Embryonic facial prominence (tissue), 1 donor: ENCODE measurements around the gene MYMX.

Experiments used
- DNase-seq: peaks from one replicate; pipeline ENCODE4 v3.0.0-alpha.2; 2016; ENCODE audit errors: extremely low spot score

The MYMX gene

DNA sequence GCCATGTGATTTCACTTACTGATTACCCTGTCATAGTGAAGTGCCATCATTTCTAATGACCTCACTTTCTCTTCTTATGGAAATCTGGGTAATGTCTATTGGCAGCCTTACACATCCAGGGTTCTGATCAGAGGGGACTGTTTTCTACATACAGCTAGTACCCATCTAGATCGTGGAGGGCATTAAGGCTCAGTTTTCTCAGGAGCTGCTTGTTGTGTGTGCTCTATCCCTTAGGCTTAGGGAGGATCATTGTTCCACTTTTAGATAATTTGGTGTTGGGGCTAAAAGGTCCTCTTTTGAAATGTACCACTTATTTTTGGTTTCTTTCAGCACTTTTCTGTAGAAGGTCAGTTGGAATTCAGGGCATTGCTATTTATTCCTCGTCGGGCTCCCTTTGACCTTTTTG is 34.0 kb downstream of the MYMX start:
- no peak for DNase-seq

GRCh38 chr6:44251576-44252524 is 35.1 kb downstream of the MYMX start:
- no peak for DNase-seq

- DNase-seq, result no peak
These were observed 36.8 kb downstream of the MYMX start for GRCh38 chr6:44253307-44254101.

- DNase-seq, result no peak
These were observed 37.7 kb downstream of the MYMX start for GRCh38 chr6:44254191-44255104.

GRCh38 chr6:44255105-44255808 is 38.5 kb downstream of the MYMX start:
- no peak for DNase-seq

DNA sequence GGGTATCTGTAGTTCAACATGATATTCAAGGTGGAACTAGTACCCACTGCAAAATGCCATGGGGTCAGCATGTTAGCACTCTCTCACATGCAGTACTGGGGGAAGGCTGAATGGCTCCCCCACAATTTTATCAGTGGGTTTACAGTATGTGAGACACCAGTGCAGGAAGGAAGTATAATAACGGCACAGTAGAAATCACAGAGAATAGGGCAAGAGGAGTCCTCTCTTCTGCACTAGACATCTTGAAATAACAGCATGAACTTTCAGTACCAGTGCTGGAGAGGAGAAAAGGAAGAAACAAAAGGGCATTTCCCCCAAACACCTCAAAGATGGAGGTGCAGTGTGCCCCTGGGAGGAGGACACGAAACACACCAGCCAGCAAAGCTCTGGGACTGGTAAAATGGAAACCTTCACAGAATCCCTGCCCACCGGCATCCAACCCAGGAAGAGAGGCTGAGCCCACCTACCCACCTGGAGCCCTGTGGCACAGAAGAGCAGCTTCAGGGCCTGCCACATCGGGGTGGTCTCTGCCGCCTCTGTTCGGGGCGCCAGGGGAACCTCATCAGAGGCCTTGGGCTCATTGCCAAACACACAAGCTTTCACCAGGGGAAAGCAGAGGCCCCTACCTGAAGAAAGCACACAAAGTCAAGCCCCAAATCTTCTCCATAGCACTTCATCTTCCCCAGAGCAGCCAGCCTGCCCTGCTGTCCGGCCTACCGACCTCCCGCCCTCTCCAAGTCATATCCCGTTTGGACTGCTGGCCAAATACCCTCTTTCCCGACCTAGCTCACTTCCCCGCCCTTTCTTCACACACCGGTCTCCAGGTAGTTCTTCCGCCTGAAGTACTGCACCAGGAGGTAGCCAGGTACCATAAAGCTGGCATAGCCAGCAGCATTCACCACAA is 39.4 kb downstream of the MYMX start:
- no peak for DNase-seq

DNA sequence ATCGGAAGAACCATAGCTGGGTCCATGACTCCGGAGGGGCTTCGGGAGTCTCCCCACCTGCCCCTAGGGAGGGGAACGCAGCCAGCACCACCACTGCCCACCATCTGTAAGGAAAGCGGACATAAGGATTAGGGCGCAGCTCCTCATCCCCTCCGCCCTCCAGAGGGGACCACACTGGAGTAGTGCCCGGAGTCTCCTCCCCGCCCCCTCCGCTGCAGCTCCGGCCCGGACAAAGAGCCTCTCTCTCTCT is 40.0 kb downstream of the MYMX start:
- DNase-seq, result no peak

GRCh38 chr6:44257025-44257752 is 40.5 kb downstream of the MYMX start, which contains the start of gene SLC35B2:
Gene SLC35B2, minus strand, starts transcription at chr6:44257528. Its CDS starts 118 bp downstream, at chr6:44257410.
- DNase-seq, result no peak

- no peak for DNase-seq
These were observed 41.1 kb downstream of the MYMX start for GRCh38 chr6:44257753-44258324.

GRCh38 chr6:44258325-44258863 is 41.7 kb downstream of the MYMX start:
- no peak for DNase-seq

DNA sequence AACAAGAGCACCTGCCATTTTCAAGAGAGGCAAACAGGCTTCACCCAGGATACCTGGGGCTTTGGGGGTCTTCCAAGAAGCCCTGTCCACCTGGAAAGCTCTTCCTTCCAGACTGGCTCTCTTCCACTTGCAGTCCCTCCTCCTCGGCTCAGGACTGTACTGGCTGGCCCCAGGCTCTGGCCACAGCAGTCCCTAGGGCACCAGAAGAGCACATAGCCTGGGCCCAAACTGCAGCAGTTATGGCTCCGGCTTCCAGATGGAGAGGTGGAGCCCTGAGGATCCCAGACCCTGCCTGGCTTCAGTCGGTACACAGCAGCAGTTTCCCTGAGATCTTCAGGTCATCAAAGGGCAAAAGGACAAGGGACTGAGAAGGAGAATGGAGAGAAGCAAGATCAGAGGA is 42.2 kb downstream of the MYMX start:
- DNase-seq, result no peak

DNA sequence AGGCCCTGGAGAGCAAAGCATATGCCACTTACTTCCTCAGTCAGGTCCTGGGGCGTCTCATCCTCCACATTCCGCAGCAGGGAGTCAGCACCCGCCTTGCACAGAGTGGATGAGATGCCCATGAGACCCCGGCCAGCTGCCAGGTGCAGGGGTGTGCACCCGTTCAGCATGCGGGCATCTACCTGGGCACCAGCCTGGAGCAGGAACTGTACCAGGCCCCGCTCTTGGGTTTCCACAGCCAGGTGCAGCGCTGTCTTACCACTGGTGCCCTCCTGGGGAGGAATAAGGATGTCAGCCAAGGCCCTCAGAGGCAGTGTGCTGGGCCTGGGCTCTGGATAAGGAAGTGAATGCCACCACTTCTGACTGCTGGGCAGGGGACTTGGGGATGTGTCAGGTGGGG is 43.3 kb downstream of the MYMX start:
- DNase-seq, result no peak

- DNase-seq, result no peak
These were observed 43.9 kb downstream of the MYMX start for GRCh38 chr6:44260451-44261297.

DNA sequence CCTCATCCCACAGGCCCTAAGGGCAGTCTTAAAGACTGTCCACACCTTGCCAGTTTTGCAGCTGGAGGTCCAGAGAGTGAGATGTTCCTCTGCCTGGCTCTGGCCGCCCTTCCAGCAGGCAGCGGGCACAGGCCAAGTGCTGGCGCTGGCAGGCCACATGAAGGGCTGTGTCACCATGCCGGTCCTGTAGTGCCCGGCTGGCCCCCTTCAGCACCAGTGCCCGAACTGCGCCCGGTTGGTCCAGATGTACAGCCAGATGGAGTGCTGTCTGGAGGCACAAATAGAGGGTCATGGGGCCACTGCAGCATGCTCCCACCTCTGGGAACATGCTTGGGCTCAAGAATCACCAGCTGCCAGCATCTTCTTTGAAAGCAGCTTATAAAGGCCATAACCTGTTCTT is 44.9 kb downstream of the MYMX start:
- no peak for DNase-seq

GRCh38 chr6:44262467-44263353 is 46.0 kb downstream of the MYMX start:
- no peak for DNase-seq

DNA sequence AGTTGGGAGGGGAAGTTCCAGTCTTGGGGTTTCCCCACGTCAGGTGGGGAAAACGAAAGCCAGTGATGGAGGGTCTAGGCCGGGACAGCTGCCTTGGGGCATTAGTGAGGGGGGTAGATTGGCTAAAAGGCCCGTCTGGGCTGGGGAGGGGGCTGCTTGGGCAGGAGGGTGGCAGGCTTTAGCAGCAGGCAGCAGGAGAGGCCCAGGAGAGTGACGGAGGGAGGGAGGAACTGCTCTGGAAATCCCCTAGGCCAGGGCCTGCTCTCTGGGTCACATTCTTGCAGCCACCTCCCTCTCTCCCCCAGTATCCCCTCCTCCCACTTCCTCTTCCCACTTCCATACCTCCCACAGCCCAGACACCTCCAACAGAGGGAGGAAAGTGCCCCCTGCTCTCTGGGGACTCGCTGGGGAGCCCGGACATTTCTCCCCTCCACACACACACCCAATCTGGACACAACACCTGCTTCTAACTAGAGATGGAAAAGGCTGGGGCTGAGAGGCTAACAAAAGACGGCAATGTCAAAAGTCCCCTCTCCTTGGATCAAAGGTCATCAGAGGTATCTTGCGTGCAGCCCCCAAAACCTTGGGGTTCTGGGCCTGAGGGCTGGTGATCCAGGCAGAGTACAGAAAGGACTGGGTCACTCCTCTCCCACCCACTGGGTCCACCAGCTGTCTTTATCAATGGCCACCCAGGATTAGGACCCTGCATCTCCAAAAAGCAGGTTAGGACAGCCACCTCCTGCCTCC is 46.8 kb downstream of the MYMX start:
- DNase-seq, result no peak
